COLO829 (cell line): Measurements from ENCODE around the gene GID8.
"Not testable (repeated sequence)": the region's sequence is repeated elsewhere in the genome, so short reads cannot be mapped to it uniquely, and the experiment has no call there.

Experiments
- DNase-seq: peaks from one replicate; pipeline ENCODE4 v3.0.0; 2012; ENCODE audit warnings: low spot score

Gene GID8

GRCh38 chr20:62922451-62922921 lies 15.5 kb upstream of the GID8 start:
- no peak for DNase-seq

- DNase-seq = not testable (repeated sequence)
These were observed 14.8 kb upstream of the GID8 start for GRCh38 chr20:62923059-62923668.

- no peak for DNase-seq
These were observed 14.1 kb upstream of the GID8 start for GRCh38 chr20:62923669-62924441.

- DNase-seq = no peak
These were observed 13.4 kb upstream of the GID8 start for GRCh38 chr20:62924442-62925075.

- DNase-seq = no peak
These were observed 12.9 kb upstream of the GID8 start for GRCh38 chr20:62925076-62925419.

GRCh38 chr20:62925420-62926228 lies 12.3 kb upstream of the GID8 start:
- DNase-seq = no peak

GRCh38 chr20:62926229-62927127 lies 11.5 kb upstream of the GID8 start, which contains the start of gene DIDO1:
Gene DIDO1, minus strand, starts transcription at chr20:62926505.
- DNase-seq = peak; percentile 95

GRCh38 chr20:62927128-62927705 lies 10.7 kb upstream of the GID8 start:
- DNase-seq = no peak

- DNase-seq = no peak
These were observed 9.6 kb upstream of the GID8 start for GRCh38 chr20:62928246-62928939.

- DNase-seq = peak; percentile 74
These were observed 8.9 kb upstream of the GID8 start for GRCh38 chr20:62929051-62929538.

GRCh38 chr20:62931464-62931863 lies 6.5 kb upstream of the GID8 start:
- DNase-seq = no peak

- no peak for DNase-seq
These were observed 4.0 kb upstream of the GID8 start for GRCh38 chr20:62933966-62934365.

GRCh38 chr20:62935204-62935967 lies 2.6 kb upstream of the GID8 start:
- DNase-seq = no peak

GRCh38 chr20:62935968-62936585 lies 1.9 kb upstream of the GID8 start:
- no peak for DNase-seq

GRCh38 chr20:62937268-62938104 lies 461 bp upstream of the GID8 start:
- DNase-seq = peak; percentile 97

- no peak for DNase-seq
These were observed 2.9 kb downstream of the GID8 start for GRCh38 chr20:62940875-62941274.

- DNase-seq = no peak
These were observed 3.8 kb downstream of the GID8 start for GRCh38 chr20:62941792-62942191.

GRCh38 chr20:62942456-62942855 lies 4.5 kb downstream of the GID8 start:
- no peak for DNase-seq
